COLO668 (cell line): Measurements from ENCODE around the gene WDFY1.
A peak's percentile ranks its signal among the peaks of the same experiment; 100 is the strongest.

Source experiments
- DNase-seq: peaks from one replicate; lab custom pipeline; 2025; ENCODE audit not compliant: unreplicated experiment; lab: John Stamatoyannopoulos, UW

The WDFY1 gene

DNA sequence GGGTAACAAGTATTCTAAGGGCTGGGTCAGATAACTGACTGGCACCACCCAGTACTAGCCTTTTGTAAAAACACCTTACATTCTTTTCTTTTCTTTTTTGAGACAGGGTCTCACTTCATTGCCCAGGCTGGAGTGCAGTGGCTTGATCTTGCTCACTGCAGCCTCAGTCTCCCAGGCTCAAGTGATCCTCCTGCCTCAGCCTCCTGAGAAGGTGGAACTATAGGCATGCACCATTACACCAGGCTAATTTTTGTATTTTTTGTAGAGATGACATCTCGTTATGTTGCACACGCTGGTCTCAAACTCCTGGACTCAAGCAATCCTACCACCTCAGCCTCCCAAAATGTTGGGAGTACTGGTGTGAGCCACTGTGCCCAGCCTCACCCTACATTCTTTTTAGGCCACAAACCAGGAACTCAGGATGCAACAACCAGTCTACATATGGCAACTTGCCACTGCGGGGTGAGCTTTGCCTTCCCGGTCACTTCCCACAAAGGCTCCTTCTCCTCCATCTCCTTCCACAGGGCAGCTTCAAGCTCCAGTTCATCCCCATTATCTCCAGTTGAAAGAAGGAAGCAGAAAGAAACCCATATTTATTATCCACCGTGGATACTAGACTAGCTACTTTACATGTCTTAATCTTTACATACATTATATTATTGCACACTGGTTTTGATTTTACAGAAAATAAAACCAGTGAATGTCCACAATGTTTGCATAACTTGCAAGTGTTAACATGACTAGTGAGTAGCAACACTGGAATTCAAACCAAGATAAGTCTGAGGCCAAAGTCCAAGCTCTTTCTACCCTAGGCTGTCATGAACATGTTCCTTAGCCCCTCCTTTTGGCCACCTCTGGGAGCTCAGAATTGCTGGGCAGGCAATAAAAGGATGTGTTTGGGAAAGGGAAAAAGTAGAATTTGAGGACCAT, 84.1 kb downstream of the WDFY1 start:
- no peak for DNase-seq

GRCh38 chr2:223859070-223859469, 86.1 kb downstream of the WDFY1 start:
- DNase-seq: no peak

- no peak for DNase-seq
Measured at GRCh38 chr2:223856584-223856983, 88.6 kb downstream of the WDFY1 start.

DNA sequence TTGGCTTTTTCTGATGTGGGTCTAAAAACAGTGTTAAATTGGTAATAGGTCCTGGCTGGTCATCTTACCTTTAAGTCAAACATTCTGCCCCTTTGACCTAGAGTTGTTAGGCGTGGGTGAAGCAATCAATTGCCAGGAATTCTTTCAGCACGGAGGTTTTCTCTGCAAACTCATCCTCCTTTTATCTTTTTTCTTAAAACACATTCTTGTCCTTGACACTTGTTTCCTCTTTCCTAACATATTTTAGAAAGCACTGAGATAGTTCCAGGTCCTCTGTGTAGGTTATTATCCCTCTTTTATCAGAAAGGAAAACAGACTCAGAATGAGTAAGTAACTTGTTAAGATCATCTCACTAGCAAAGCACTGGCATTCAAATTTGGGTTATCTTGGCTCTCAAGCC, 89.1 kb downstream of the WDFY1 start:
- no peak for DNase-seq

DNA sequence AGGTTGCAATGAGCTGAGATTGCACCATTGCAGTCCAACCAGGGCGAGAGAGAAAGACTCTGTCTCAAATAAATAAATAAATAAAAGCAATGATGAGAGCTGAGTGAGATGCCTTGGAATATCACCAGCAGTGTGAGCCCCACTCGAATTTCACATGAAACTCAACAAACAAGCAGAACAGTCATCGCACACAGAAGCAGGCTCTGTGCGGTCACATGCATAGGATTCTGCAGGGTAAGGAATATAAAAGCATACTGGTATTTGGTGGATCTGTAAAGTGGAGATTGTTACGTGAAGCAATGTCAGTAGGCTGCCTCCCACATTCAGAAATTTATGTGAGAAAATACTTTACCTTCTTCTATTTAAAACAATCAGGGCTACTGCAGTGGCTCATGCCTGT, 89.7 kb downstream of the WDFY1 start:
- DNase-seq: no peak

DNA sequence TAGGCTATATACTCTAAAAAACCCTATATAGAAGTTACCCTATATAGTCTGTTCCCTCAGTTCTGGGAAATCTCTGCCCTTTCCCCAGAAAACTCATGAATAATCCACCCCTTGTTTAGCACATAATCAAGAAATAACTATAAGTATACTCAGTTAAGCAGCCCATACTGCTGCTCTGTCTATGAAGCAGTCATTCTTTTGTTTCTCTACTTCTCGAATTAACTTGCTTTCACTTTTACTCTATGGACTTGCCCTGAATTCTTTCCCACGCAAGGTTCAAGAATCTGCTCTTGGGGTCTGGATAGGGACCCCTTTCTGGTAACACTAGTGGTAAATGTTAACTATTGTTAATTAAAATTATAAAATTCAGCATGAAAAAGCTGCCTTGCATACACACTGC, 90.4 kb downstream of the WDFY1 start:
- DNase-seq: no peak

- DNase-seq: no peak
Measured at GRCh38 chr2:223853425-223853837, 91.7 kb downstream of the WDFY1 start.

GRCh38 chr2:223852281-223852795, 92.8 kb downstream of the WDFY1 start:
- no peak for DNase-seq

GRCh38 chr2:223847410-223847809, 97.7 kb downstream of the WDFY1 start:
- DNase-seq: no peak

DNA sequence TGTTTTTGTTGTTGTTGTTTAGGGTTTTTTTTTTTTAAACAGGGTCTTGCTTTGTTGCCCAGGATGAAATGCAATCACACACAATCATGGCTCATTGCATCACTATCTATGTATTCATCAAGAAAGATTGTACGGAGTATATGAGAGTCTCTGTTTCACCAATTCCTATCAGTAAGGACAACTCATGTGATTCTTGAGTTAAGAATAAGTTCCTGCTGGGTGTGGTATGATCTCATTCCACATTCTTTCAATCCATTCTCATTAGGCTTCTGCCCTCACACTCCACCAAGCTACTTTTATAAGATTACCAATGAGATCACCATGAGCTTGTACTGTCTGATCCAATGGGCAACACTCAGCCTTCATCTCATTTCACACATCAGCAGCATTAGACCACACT, 98.6 kb downstream of the WDFY1 start:
- DNase-seq: no peak

DNA sequence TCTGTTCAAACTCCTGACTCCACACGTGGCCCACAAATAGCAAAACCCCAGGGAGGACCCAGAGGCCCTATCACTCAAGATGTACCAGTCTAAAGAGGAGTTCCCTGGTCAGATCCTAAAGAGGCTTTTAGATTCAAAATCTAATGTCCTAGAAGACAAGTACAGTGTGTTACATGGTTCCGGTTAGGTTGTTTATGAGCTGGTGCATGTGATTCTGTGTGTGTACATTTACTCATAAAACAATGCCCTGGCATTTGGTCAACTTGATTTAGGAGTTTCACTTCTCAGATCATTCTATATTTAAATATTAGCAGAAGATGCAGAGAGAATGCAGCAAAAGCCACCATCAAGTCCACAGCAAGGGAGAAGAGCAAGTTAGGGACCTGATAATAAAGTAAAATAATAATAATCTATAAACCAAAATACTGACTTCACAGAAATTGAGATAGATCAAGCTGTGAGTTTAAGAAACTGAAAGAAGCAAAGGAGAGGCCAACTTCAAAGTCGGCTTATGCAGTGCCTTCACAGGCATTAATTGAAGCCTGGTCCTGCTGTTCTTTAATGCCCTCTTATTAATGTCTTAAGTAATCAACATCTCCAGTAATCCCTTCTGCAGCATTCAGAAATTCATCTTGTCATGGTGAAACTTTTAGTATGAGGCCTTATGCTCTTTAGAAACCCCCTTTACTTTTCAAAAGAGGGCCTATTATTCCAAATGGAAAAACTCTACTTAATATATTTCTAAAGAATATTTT, 103.5 kb downstream of the WDFY1 start:
- DNase-seq: no peak

GRCh38 chr2:223837287-223838061, 107.7 kb downstream of the WDFY1 start, which contains the start of gene AP1S3:
Gene AP1S3 (minus strand): TSS chr2:223837582. CDS start chr2:223837450, 132 bp downstream.
- DNase-seq: peak; percentile 90

DNA sequence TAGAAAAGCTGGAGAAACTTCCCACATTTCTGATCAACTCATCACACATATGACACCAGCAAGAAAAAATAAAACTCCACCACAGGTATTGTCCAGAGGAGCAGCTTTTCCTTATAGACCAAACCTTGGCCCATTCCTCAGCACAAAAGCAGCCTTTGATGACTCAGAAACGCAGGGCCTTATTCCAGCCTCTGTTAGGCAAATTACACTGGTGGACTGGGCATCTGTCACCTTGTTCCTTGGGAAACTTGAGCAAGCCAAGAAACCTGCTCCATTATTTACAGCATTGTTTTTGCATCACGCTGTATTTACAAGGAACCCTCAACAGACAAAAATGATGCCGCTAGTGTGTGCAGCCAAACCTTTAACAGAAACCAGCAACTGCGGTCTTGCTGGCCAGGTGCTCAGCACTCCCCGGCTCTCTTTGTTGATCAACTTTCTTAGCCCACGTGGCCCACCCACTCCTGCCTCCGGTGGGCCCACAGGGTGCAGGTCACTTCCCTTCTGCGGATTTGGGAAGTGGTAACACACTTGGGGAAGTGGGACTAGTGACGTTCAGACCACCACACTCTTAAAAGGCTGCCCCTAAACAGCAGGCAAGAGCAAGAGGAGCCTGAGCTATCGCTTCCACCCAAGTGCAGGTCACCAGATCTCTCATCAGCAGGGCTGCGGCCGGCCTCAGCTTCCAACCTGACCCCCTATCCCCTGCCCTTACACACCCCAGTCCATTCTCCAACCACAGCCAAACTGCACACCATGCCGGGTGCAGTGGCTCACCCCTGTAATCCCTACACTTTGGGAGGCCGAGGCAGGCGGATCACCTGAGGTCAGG, 109.2 kb downstream of the WDFY1 start:
- peak; percentile 26 for DNase-seq

GRCh38 chr2:223834431-223834830, 110.7 kb downstream of the WDFY1 start:
- DNase-seq: no peak

GRCh38 chr2:223832241-223832903, 112.8 kb downstream of the WDFY1 start:
- no peak for DNase-seq

- DNase-seq: no peak
Measured at GRCh38 chr2:223829128-223829527, 116.0 kb downstream of the WDFY1 start.

DNA sequence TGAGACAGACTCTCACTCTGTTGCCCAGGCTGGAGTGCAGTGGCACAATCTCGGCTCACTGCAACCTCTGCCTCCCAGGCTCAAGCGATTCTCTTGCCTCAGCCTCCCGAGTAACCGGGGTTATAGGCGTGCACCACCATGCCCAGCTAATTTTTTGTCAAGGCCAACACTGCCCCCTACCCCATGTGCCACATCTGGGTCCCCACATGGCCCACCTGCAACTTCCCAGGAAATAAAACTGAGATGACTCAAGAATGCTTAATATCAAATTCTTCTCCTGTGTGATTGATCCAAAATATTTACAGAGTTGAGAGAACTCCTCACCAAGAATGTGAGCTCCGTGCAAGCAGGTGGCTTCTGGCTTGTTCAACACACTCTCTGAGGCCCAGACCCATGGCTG, 116.8 kb downstream of the WDFY1 start:
- no peak for DNase-seq

- DNase-seq: no peak
Measured at GRCh38 chr2:223826995-223827394, 118.1 kb downstream of the WDFY1 start.
